HT-29 (cell line): Measurements from ENCODE around the gene INPP5D. TPM values are rescaled to one million over a fixed set of nuclear protein-coding genes. Genes with fewer than 3 reads are reported as not detected.
"Not testable (repeated sequence)": the region's sequence is repeated elsewhere in the genome, so short reads cannot be mapped to it uniquely, and the experiment has no call there.

Experiments used
- DNase-seq: peaks from one replicate; pipeline ENCODE4 v3.0.0-alpha.2; 2015; ENCODE audit warnings: low spot score
- total RNA-seq: library from RNA; depleted of rRNA; stranded (reverse); fragments of >200 nt; shearing (Covaris generic); gene quantifications from 2 replicates; pipeline ENCODE4 v1.2.3, GENCODE V29; 2014

Gene INPP5D
- total RNA-seq, 1 experiment from 2014 or later: 28.6 TPM

DNA sequence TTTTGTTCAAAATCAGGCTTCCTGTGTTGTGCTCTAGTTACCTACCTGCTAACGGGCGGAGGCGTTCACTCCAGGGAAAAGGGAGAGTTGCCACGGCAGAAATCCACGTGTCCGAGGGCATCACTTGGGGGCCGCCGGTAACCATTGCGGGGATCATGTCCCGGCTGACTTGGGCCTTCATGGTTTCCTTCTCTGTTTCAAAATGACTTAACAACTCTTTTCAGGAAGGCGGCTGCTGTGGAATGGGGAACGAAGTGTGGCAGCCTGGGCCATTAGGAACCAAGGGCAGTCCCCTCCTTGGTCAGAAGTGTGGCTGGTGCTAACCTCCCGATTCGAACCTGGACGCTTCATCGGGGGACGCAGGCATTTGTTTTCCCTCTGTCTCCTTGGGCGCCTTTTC lies 56.8 kb downstream of the INPP5D start:
- DNase-seq: no peak

- DNase-seq: no peak
Measured at GRCh38 chr2:233117351-233117750, 57.2 kb downstream of the INPP5D start.

- DNase-seq: no peak
Measured at GRCh38 chr2:233117811-233118647, 57.9 kb downstream of the INPP5D start.

DNA sequence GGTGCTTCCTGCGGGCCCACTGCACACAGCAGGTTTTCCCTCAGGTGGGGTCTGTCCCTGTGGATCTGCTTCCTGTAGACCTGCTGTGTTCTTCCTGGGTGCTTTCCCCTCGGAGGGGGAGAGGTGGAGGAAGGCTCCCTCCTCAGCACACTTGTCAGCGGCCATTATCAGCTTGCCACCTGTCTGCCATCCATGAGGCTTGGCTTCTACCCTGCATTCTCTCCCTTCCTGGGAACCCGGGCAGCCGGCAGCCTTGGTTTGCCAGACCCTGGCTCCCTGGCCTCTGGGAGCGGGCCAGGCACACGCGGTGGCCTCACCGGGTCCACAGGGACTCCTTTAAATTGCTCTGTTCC lies 58.5 kb downstream of the INPP5D start:
- no peak for DNase-seq

DNA sequence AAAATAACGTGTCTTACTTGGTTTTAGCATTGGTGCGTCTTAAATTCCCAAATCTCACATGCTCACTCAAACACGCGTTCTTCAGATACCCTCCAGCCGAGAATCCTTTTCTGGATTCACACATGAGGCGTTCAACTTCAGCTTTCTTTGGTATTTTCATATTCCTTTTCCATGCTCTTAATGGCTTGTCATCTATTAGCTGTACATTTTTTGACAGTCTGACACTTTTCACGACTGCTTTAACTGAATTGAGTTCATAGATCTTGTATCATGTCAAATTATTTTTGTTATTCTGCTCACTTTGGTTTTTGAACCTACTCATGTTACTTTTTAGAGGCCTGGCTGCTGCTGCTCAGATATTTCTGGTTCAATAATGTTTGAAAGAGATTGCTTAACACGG lies 59.0 kb downstream of the INPP5D start:
- no peak for DNase-seq

DNA sequence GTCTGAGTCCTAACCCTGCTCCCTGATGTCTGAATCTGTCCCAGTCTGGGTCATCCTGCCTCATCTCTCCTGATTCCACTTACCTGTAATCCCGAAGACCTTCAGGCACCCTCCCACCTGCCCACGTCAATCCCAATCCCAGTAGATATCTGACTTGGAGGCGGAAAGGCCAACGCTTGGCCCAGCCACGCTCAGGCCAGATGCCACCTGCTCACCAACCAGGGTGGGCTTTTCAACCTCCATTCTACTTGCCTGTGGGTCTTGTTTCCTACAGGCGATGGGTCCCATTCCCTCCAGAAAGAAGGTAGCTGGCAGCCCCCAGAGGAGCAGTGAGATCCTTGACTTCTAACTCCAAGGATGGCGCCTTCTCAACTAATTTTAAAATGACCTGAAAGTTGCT lies 59.7 kb downstream of the INPP5D start:
- no peak for DNase-seq

GRCh38 chr2:233120459-233120858 lies 60.3 kb downstream of the INPP5D start:
- DNase-seq: no peak

DNA sequence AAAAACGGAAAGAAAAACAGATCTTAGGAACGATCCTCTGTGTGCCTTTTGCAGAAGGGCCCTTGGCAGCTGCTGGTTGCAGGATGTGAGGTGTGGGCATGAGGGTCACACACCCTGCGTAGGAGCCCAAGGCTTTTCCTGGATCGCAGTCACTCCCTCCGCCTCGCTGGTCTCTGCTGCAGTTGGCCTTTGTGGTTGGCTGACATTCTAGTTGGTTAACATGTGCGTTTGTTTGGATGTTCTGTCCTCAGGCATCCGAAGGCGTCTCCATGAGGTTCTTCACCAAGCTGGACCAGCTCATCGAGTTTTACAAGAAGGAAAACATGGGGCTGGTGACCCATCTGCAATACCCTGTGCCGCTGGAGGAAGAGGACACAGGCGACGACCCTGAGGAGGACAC lies 61.7 kb downstream of the INPP5D start:
- DNase-seq: no peak

DNA sequence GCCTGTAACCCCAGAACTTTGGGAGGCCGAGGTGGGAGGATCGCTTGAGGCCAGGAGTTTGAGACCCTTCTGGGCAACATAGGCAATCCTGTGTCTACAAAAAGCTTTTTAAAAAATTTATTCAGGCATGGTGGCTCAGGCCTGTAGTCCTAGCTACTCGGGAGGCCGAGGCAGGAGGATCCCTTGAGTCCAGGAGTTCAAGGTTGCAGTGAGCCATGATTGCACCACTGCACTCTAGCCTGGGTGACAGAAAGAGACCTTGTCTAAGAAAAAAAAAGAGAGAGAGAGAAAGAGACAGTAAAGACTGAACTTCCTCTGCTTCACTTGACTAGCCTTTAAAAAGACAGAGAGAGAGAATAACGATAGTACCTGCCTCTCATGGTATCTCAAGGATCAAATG lies 62.4 kb downstream of the INPP5D start:
- no peak for DNase-seq

DNA sequence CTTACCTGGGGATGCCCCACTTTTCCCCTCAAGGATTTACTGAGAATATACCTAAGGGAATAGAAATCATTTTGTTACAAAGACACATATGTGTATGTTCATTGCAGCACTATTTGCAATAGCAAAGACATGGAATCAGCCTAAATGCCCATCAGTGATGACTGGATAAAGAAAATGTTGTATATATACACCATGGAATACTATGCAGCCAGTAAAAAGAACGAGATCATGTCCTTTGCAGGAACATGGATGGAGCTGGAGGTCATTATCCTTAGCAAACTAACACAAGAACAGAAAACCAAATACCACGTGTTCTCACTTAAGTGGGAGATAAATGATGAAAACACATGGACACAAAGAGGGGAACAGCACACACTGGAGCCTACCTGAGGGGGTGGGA lies 63.4 kb downstream of the INPP5D start:
- DNase-seq: not testable (repeated sequence)

GRCh38 chr2:233124421-233125080 lies 64.4 kb downstream of the INPP5D start:
- DNase-seq: no peak

- no peak for DNase-seq
Measured at GRCh38 chr2:233125455-233126065, 65.4 kb downstream of the INPP5D start.

DNA sequence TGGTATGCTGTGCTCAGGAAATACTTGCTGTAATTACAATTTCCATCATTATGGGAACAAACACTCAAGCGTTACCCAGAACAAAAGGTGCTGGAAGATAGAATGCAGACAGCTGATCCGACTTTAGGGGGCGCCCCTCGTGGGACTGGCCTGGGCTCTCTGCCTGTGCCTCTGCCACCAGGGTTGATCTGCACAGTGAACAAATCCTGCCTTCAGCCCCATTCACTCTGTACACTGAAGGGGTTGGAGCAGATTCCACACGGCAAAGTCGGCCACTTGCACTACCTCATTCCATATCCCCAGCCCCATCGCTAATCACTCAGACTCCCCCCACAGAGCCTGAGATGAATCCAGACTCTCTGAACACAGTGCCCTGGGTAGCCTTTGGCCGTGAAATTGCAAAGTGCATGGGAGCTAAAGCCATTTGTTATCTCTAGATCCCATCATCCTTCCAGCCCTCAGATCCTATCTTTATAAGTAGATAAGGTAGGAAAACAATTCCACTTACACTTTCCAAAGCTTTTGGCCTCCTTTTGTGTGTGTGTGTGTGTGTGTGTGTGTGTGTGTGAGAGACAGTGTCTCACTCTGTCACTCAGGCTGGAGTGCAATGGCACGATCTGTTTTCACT lies 69.3 kb downstream of the INPP5D start:
- DNase-seq: peak; percentile 5

DNA sequence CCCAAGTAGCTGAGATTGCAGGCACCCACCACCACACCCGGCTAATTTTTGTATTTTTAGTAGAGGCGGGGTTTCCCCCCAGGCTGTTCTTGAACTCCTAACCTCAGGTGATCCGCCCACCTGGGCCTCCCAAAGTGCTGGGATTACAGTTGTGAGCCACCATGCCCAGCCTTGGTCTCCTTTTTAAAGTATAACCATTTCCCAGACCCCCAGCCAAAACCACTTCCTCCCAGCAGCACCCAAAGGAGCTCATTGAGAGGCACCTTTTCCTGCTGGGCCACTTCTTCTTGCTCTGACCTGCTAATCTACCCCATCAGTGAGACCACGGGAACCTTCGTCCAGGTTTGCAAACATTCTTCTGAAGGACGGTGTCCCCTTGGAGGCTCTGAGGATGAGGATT lies 69.9 kb downstream of the INPP5D start:
- no peak for DNase-seq

- DNase-seq: no peak
Measured at GRCh38 chr2:233130481-233131020, 70.4 kb downstream of the INPP5D start.

DNA sequence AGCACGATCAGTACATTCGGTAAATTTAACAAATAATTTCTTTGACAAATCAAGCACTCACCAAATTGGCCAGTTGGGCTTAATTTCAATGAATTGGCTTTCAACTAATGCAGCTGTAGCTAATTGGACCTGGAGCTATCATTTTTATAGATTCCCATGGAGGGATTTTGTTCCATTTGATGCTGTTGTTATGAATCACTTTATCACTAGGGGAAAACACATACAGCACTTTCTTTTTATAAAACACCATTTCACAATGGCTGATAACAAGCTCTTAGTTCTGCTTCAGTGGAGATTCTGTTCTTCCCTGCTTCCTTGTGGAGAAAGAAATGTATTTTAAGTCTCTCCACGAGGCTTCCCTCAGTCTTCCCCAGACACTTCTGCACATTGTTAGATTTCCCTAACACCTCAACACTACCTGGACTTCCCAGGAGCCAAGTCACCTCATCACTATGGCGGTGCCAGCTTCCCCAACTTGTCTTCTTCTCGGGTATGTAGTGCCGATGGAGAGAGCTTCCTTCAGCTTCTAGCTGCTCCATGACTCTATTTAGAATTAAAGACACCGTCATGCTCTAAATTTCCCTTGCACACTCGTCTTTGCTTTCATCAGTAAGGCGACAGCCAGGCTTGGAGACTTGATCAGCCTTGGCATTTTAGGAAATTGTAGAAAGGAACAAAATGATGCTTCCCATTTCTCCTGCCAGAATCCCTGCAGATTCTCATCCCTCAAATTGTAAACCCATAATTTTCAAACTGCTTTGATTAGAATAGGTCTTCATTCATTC lies 72.0 kb downstream of the INPP5D start:
- DNase-seq: no peak

GRCh38 chr2:233133239-233133638 lies 73.1 kb downstream of the INPP5D start:
- no peak for DNase-seq

- no peak for DNase-seq
Measured at GRCh38 chr2:233135421-233135820, 75.3 kb downstream of the INPP5D start.

GRCh38 chr2:233137040-233137439 lies 76.9 kb downstream of the INPP5D start:
- no peak for DNase-seq

DNA sequence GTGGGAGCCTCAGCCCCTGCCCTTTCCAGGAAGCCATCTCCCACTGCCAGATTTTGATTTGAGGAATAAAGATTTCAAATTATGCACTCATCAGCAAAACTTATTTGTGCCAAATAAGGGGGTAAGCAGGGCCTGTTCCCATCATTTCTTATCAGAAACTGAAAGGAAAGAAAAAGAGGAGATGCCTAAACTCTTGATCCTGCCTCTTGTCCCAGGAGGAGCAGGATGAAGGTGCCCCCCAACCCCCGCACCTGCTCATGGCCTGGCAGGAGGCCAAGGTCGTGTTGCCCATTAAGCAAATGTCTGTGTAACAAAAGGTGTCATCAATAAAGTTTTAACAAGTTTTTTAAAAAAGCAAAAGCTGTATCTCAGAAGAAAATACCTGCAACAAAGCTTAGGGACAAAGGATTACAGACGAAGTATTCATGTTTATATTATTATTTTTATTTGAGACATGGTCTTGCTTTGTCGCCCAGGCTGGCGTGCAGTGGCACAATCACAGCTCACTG lies 80.0 kb downstream of the INPP5D start:
- DNase-seq: no peak

DNA sequence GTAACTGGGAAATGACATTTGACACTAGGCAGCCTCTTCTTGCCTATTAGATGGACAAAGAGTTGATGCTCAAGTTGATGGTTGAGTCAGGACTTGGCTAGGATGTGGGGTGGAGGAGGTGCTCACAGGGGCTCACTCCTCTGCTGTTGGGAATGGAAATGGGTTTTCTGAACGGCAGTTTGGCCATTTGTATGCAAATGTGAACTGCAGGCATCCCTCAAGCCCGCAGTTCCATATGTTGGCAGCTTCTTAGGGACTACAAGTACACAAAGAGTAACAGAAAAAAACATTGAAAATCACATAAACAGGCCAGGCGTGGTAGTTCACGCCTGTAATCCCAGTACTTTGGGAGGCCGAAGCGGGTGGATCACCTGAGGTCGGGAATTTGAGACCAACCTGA lies 80.8 kb downstream of the INPP5D start:
- DNase-seq: no peak
